NT2/D1 (cell line): Measurements from ENCODE around the gene SUN5.

Source experiments
- YY1 ChIP-seq: IDR thresholded peaks from 2 replicates; pipeline ENCODE4 v1.6.1; 2011; ENCODE audit not compliant: insufficient read length, insufficient read depth
- ZNF274 ChIP-seq: IDR thresholded peaks from 2 replicates; pipeline ENCODE4 v1.6.1; 2011; ENCODE audit warnings: mild to moderate bottlenecking, low read depth, low read length

DNA sequence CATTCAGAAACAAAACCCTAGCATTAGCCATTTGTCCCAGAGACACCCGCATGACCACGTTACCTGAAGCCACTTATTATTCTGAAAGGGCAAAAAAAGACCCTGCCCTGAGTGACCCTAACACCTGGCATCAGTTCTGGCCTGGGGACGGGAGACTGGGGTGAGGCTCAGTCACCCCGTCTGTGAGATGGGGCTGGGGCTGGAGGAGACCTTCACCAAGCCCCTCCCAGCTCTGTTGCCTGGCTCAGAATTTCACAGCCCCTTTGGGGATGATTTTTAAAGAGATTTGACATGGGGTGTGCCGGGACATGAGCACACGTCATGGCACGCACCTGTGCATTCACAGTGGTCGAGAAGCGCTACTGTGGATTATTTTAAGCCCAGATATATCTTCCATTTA, 25.8 kb upstream of the SUN5 start:
- no peak for TF ChIP-seq ZNF274
- TF ChIP-seq YY1, result no peak
